Spleen (tissue), 7 donors: ENCODE results near the gene MAP3K5.
"Not testable (repeated sequence)": the region's sequence is repeated elsewhere in the genome, so short reads cannot be mapped to it uniquely, and the experiment has no call there.

Experiments used
- POLR2A ChIP-seq, 3 donors: fragments of 450-650 bp; IDR thresholded peaks; one replicate each; pipeline ENCODE4 v1.5.1; 2017; ENCODE audit warnings: antibody characterized with exemption in 3 of 3, mild to moderate bottlenecking in 1 of 3
- POLR2AphosphoS5 ChIP-seq, 3 donors: sonication (generic); formaldehyde crosslinking; IDR thresholded peaks; one replicate each; pipeline ENCODE4 v1.5.1; 2017; ENCODE audit warnings: antibody characterized with exemption in 3 of 3
- TF ChIP-seq, protein P1 (sequence below), 11 experiments: fragments of 200-600 bp in 7 of 11; fragments of 450-650 bp in 4 of 11; sonication (generic) in 4 of 11; IDR thresholded peaks in 8 of 11; conservative IDR thresholded peaks in 3 of 11; 1 replicate in 7 of 11; 2 replicates in 4 of 11; pipeline versions ENCODE4 v1.4.0 to v1.8.0; 2016 to 2021; ENCODE audit warnings: antibody characterized with exemption in 11 of 11, inconsistent platforms in 4 of 11, mild to moderate bottlenecking in 1 of 11
- donor health status: DM: no; HTN: no; CAD: no; lungs with moderate emphysema.
- donor health status: DM: no; HTN: no; CAD: no.
- donor health status: DM: no; HTN: no; CAD: no.

- TF ChIP-seq, protein P1, sequence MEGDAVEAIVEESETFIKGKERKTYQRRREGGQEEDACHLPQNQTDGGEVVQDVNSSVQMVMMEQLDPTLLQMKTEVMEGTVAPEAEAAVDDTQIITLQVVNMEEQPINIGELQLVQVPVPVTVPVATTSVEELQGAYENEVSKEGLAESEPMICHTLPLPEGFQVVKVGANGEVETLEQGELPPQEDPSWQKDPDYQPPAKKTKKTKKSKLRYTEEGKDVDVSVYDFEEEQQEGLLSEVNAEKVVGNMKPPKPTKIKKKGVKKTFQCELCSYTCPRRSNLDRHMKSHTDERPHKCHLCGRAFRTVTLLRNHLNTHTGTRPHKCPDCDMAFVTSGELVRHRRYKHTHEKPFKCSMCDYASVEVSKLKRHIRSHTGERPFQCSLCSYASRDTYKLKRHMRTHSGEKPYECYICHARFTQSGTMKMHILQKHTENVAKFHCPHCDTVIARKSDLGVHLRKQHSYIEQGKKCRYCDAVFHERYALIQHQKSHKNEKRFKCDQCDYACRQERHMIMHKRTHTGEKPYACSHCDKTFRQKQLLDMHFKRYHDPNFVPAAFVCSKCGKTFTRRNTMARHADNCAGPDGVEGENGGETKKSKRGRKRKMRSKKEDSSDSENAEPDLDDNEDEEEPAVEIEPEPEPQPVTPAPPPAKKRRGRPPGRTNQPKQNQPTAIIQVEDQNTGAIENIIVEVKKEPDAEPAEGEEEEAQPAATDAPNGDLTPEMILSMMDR (IDR thresholded peaks at IDR 0.05 in 8 of 11, conservative IDR thresholded peaks at IDR 0.05 in 3 of 11): not testable (repeated sequence)
- TF ChIP-seq POLR2A, POLR2AphosphoS5 (IDR thresholded peaks at IDR 0.05): not testable (repeated sequence)
These were observed 104.4 kb downstream of the MAP3K5 start for GRCh38 chr6:136687894-136688293.
